ENCODE results near the gene PARVA. TPM values are rescaled to one million over a fixed set of nuclear protein-coding genes. Genes with fewer than 3 reads are reported as not detected.

PARVA gene
- total and polyA plus RNA-seq, 2 of the 8 experiments (the other 6 are each of a cell fraction or from before 2014, with no cell fraction given): 3.1 to 13.5 TPM

DNA sequence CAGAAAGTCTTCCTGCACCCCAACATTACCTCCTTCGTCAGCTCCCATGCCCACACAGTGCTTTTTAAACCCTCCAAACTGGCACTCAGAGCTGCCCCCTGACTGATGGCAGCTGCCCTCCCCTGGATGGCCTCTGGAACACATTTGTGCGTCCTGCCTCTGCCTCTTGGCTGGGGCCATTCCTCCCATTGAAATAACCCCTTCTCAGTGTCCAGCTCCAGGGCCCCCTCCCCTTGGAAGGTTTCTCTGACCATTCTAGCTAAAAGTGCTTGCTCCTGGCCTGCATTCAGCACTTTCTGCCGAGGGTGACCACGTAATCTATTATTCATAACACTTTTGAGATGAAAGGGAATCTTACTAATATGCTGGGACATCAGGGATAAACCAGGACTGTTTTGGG, 130.0 kb downstream of the PARVA start (continued):
- TF ChIP-seq, protein P1, sequence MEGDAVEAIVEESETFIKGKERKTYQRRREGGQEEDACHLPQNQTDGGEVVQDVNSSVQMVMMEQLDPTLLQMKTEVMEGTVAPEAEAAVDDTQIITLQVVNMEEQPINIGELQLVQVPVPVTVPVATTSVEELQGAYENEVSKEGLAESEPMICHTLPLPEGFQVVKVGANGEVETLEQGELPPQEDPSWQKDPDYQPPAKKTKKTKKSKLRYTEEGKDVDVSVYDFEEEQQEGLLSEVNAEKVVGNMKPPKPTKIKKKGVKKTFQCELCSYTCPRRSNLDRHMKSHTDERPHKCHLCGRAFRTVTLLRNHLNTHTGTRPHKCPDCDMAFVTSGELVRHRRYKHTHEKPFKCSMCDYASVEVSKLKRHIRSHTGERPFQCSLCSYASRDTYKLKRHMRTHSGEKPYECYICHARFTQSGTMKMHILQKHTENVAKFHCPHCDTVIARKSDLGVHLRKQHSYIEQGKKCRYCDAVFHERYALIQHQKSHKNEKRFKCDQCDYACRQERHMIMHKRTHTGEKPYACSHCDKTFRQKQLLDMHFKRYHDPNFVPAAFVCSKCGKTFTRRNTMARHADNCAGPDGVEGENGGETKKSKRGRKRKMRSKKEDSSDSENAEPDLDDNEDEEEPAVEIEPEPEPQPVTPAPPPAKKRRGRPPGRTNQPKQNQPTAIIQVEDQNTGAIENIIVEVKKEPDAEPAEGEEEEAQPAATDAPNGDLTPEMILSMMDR (IDR thresholded peaks at IDR 0.05; ENCODE audit: control extremely low read depth in 1 of 3, insufficient read depth in 1 of 3, low read depth in 1 of 3, low read length in 3 of 3): no peak
- TF ChIP-seq TBP (IDR thresholded peaks at IDR 0.05; ENCODE audit: low read depth, low read length): no peak
- TF ChIP-seq, protein P2, sequence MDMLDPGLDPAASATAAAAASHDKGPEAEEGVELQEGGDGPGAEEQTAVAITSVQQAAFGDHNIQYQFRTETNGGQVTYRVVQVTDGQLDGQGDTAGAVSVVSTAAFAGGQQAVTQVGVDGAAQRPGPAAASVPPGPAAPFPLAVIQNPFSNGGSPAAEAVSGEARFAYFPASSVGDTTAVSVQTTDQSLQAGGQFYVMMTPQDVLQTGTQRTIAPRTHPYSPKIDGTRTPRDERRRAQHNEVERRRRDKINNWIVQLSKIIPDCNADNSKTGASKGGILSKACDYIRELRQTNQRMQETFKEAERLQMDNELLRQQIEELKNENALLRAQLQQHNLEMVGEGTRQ (IDR thresholded peaks at IDR 0.05; ENCODE audit: low read length): no peak

All from H1 (cell line).